ENCODE data around the gene NFIA.

DNA sequence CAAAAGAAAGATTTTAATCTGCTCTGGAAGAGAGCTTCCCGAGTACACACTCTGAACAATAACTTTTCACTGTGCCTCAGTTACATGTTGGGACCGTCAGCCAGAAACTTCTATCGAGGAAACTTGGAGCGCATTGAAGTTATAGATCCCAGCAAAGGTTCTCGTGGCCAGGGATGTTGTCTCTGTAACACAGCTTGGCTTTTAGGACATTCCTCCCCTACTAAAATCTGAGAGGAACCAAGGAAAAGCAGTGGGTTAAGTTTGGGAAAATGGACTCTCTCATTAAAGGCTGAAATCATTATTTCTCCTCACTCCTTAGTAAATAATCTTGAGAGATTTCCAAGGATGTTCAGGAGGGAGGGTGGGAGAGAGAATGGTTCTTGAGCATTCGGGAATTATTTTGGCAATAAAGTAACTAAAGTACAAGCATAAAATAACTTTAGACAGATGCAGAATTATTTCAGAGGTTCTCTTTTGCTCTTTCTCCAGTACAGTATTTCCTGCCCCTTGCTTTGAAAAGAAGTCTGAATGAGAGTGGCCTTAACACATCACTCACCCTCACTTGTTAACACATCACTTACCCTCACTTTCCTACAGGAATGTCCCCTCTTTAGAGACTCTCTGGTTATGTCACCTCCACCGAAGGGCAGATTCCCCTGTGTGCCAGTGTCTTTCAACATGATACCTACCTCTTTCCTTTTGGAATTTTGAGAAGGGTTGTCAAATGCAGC lies 1.8 kb upstream of the NFIA start:
- TF ChIP-seq, protein P1, sequence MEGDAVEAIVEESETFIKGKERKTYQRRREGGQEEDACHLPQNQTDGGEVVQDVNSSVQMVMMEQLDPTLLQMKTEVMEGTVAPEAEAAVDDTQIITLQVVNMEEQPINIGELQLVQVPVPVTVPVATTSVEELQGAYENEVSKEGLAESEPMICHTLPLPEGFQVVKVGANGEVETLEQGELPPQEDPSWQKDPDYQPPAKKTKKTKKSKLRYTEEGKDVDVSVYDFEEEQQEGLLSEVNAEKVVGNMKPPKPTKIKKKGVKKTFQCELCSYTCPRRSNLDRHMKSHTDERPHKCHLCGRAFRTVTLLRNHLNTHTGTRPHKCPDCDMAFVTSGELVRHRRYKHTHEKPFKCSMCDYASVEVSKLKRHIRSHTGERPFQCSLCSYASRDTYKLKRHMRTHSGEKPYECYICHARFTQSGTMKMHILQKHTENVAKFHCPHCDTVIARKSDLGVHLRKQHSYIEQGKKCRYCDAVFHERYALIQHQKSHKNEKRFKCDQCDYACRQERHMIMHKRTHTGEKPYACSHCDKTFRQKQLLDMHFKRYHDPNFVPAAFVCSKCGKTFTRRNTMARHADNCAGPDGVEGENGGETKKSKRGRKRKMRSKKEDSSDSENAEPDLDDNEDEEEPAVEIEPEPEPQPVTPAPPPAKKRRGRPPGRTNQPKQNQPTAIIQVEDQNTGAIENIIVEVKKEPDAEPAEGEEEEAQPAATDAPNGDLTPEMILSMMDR (IDR thresholded peaks at IDR 0.05; ENCODE audit: low read length) = no peak
- TF ChIP-seq EZH2 (optimal IDR thresholded peaks at IDR 0.05; ENCODE audit: low read depth, low read length) = no peak
- TF ChIP-seq EZH2phosphoT487 (IDR thresholded peaks at IDR 0.05; ENCODE audit: low read length) = no peak
